ENCODE data around the gene CD58.

DNA sequence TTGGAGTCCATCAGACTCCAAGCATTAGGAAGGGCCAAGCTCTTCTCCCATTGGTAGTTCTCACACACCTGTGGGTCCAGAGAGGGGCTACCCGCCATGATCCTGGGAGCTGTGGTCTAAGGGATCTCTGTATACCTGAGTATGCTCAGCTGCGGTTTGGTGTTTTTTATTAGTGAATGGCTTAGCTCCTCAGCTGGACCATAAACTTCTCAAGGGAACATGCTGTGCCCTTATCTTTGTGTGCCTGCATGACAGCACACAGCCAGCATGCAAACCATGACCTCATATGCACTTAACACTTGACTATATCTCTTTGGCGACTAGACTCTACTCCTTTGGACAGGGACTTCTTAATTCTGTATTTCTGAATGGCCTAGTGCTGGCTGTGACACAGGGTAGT, 94.5 kb downstream of the CD58 start:
- TF ChIP-seq, protein P1, sequence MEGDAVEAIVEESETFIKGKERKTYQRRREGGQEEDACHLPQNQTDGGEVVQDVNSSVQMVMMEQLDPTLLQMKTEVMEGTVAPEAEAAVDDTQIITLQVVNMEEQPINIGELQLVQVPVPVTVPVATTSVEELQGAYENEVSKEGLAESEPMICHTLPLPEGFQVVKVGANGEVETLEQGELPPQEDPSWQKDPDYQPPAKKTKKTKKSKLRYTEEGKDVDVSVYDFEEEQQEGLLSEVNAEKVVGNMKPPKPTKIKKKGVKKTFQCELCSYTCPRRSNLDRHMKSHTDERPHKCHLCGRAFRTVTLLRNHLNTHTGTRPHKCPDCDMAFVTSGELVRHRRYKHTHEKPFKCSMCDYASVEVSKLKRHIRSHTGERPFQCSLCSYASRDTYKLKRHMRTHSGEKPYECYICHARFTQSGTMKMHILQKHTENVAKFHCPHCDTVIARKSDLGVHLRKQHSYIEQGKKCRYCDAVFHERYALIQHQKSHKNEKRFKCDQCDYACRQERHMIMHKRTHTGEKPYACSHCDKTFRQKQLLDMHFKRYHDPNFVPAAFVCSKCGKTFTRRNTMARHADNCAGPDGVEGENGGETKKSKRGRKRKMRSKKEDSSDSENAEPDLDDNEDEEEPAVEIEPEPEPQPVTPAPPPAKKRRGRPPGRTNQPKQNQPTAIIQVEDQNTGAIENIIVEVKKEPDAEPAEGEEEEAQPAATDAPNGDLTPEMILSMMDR (IDR thresholded peaks at IDR 0.05): no peak
- TF ChIP-seq RCOR1 (IDR thresholded peaks at IDR 0.05; ENCODE audit: low read length): no peak
- no peak for TF ChIP-seq EP300 (IDR thresholded peaks at IDR 0.05; ENCODE audit: borderline replicate concordance in 1 of 2, low read depth in 1 of 2, low read length in 1 of 2)
- no peak for TF ChIP-seq RAD21 (IDR thresholded peaks at IDR 0.05; ENCODE audit: low read length)
- TF ChIP-seq RXRA (IDR thresholded peaks at IDR 0.05; ENCODE audit: borderline replicate concordance, low read depth): no peak
- no peak for TF ChIP-seq ELF1 (IDR thresholded peaks at IDR 0.05)
- no peak for TF ChIP-seq EZH2phosphoT487 (IDR thresholded peaks at IDR 0.05; ENCODE audit: borderline replicate concordance, low read depth)
- TF ChIP-seq TAF1 (IDR thresholded peaks at IDR 0.05; ENCODE audit: borderline replicate concordance, low read depth, low read length): no peak
- no peak for TF ChIP-seq JUND (IDR thresholded peaks at IDR 0.05)
- TF ChIP-seq SIN3A (IDR thresholded peaks at IDR 0.05; ENCODE audit: borderline replicate concordance, low read depth, low read length): no peak
- TF ChIP-seq GABPA (IDR thresholded peaks at IDR 0.05; ENCODE audit: low read depth): no peak
- TF ChIP-seq POLR2AphosphoS5 (IDR thresholded peaks at IDR 0.05; ENCODE audit: low read depth, low read length): no peak
- TF ChIP-seq, protein P2, sequence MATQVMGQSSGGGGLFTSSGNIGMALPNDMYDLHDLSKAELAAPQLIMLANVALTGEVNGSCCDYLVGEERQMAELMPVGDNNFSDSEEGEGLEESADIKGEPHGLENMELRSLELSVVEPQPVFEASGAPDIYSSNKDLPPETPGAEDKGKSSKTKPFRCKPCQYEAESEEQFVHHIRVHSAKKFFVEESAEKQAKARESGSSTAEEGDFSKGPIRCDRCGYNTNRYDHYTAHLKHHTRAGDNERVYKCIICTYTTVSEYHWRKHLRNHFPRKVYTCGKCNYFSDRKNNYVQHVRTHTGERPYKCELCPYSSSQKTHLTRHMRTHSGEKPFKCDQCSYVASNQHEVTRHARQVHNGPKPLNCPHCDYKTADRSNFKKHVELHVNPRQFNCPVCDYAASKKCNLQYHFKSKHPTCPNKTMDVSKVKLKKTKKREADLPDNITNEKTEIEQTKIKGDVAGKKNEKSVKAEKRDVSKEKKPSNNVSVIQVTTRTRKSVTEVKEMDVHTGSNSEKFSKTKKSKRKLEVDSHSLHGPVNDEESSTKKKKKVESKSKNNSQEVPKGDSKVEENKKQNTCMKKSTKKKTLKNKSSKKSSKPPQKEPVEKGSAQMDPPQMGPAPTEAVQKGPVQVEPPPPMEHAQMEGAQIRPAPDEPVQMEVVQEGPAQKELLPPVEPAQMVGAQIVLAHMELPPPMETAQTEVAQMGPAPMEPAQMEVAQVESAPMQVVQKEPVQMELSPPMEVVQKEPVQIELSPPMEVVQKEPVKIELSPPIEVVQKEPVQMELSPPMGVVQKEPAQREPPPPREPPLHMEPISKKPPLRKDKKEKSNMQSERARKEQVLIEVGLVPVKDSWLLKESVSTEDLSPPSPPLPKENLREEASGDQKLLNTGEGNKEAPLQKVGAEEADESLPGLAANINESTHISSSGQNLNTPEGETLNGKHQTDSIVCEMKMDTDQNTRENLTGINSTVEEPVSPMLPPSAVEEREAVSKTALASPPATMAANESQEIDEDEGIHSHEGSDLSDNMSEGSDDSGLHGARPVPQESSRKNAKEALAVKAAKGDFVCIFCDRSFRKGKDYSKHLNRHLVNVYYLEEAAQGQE (IDR thresholded peaks at IDR 0.05; ENCODE audit: low read depth, low read length): no peak
